Heart right ventricle (tissue), 16 donors: ENCODE data around the gene CBLC. TPM values are rescaled to one million over a fixed set of nuclear protein-coding genes. Genes with fewer than 3 reads are reported as not detected.

Experiments
- ATAC-seq, 8 donors: fragments of 200-7000 bp; cut with Tn5 transposase; one replicate each; pipeline ENCODE4 v1.9.1; 2020; ENCODE audit warnings: mild to moderate bottlenecking in 8 of 8, moderate library complexity in 8 of 8, moderate number of reproducible peaks in 1 of 8
- DNase-seq, 2 donors: peaks; one replicate each; pipeline ENCODE4 v3.0.0-alpha.2; 2020
- H3K27ac ChIP-seq, 10 donors: fragments of 200-600 bp; sonication (generic) in 2 of 10; one replicate each; pipeline versions ENCODE4 v1.5.0 to v1.8.0; 2020 to 2022; ENCODE audit warnings: mild to moderate bottlenecking in 3 of 10
- H3K27me3 ChIP-seq, 7 donors: fragments of 200-600 bp; one replicate each; pipeline ENCODE4 v1.8.0; 2021 to 2022; ENCODE audit warnings: mild to moderate bottlenecking in 2 of 7
- H3K36me3 ChIP-seq, 9 donors: fragments of 200-600 bp; sonication (generic) in 1 of 9; one replicate each; pipeline versions ENCODE4 v1.5.0 to v1.8.0; 2020 to 2022; ENCODE audit warnings: mild to moderate bottlenecking in 2 of 9
- H3K4me1 ChIP-seq, 9 donors: fragments of 200-600 bp; sonication (generic) in 1 of 9; one replicate each; pipeline versions ENCODE4 v1.5.0 to v1.8.0; 2020 to 2022; ENCODE audit warnings: mild to moderate bottlenecking in 4 of 9
- H3K4me3 ChIP-seq, 10 donors: fragments of 200-600 bp; sonication (generic) in 2 of 10; one replicate each; pipeline versions ENCODE4 v1.5.0 to v1.8.0; 2020 to 2022; ENCODE audit warnings: mild to moderate bottlenecking in 7 of 10, moderate library complexity in 2 of 10
- H3K9me3 ChIP-seq, 11 donors: fragments of 200-600 bp in 10 of 11; sonication (generic) in 2 of 11; one replicate each; pipeline versions ENCODE4 v1.5.0 to v1.8.0; 2013 to 2022; ENCODE audit warnings: mild to moderate bottlenecking in 2 of 11, control low read depth in 1 of 11, moderate library complexity in 1 of 11
- WGBS, 2 donors: extraction: QIAGEN DNeasy Blood & Tissue Kit; methylation state at CpG; one replicate each; pipeline ENCODE4 v1.1.7; 2013; ENCODE audit warnings: inconsistent platforms in 1 of 2; 5-methylcytosine and 5-hydroxymethylcytosine counted together
- intact Hi-C, 10 donors: fragments of 100-400 bp; cut with DNase I; formaldehyde crosslinking; loops; one replicate each; pipeline versions ENCODE4 v1.11.1 to v1.14.2; 2022
- polyA plus RNA-seq, 2 donors: library from polyadenylated mRNA; stranded (reverse); fragments of 200-250 nt; gene quantifications; one replicate each; pipeline ENCODE4 v1.2.3, GENCODE V29; 2013
- total RNA-seq, 10 donors: library from RNA; stranded (reverse); fragmentation: NEBNext Ultra II Directional in 3 of 10; extraction: Animal tissue kit (Norgen Biotek cat#: 25700) in 3 of 10; gene quantifications; one replicate each; pipeline versions ENCODE4 v1.2.1 to v1.2.4, GENCODE V29; 2021 to 2023
- TF ChIP-seq, protein P1 (sequence below), 9 donors: fragments of 200-600 bp; sonication (generic) in 2 of 9; IDR thresholded peaks; one replicate each; pipeline versions ENCODE4 v1.5.0 to v1.8.0; 2021 to 2022; ENCODE audit warnings: antibody characterized with exemption in 9 of 9, mild to moderate bottlenecking in 5 of 9, moderate library complexity in 1 of 9
- donor health status: Arrhythmogenic right ventricular cardiomyopathy.
- donor health status: ischemic (EF 13 %, LVEDD 7.1; RV severe dilation, severe dysfunction).
- donor health status: healthy with polysubstance abuse.
- donor health status: DM: no; HTN: yes; CAD: no.
- donor health status: DM: no; HTN: no; CAD: no.
- donor health status: ischemic (EF 25% LVEDD 6.9; RV normal size, moderate dysfunction).
- donor health status: ischemic (EF 25% LVEDD 5.7; RV mildly dilated, moderate dysfunction).
- donor health status: healthy.
- donor health status: DM: yes; HTN: yes; CAD: no.
- donor health status: Ischemic cardiomyopathy.
- donor health status: ischemic (EF 35%, LVEDD 5.7; RV mildly dilated, moderate dysfunction).
- donor health status: nonischemic (EF 11% LVEDD 7.7; RV severe dilation, severe dysfunction).
- donor health status: DM: yes; HTN: yes; CAD: no.
- donor health status: PGD.
- donor health status: ischemic (EF 29% LVEDD 5.4; RV normal size, mild dysfunction).
- donor health status: nonischemic (EF 23%, LVEDD 6.1; RV moderate dilation, normal function).

Gene CBLC
- total and polyA plus RNA-seq, 12 donors, result 0.38 TPM; not detected in 11

DNA sequence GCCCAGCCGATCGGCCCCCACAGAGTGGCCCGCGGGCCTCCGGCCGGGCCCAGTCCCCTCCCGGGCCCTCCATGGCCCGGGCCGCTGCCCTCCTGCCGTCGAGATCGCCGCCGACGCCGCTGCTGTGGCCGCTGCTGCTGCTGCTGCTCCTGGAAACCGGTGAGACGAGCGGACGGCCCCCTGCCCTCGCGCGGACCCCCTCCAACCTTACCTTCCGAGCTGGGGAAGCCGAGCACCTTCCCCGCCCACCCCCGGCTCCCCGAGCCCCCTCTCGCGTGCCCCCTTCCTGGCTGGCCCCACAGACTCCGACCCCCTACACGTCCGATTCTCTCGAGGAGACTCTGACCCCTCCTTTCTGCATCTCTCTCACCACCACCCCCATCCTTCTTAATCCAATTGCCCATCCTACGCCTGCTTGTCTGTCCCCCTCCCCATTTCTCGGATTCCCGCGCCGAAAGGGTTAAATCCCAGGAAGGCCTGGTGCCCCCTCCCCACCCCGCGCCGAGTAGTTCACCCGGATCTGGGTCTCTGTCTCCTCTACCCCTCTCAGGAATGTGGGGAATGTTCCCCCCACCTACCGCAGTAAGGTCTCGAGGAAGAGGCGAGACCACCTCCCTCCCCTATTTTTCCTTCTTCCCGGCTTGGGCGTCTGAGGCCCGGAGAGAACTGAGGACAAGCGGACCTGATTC, 68.9 kb downstream of the CBLC start:
- Histone ChIP-seq H3K4me3 (peak overlapping the region; percentile 77 to 100 (median 98)), H3K27ac (peak overlapping the region; percentile 87 to 100 (median 99)), H3K36me3 (peaks cover 0 to 2% (median 0%) of the 10 kb centered on the region in 9 donors), H3K9me3 (no peaks in the 10 kb centered on the region), H3K4me1 (peaks cover 10 to 61% (median 46%) of the 10 kb centered on the region in 9 donors), H3K27me3 (peaks cover 0 to 13% (median 0%) of the 10 kb centered on the region in 7 donors)
- intact Hi-C loops, result loop anchor here in 6 of 10 donors (2.0 to 10.0 kb wide), 5 partner anchors 44 to 162 kb away; partner anchors contain the start of gene TOMM40 (in 5 of the 6)
- WGBS, 2 donors, result 0% methylated on average over 36 to 51 of the region's 51 CpGs
- TF ChIP-seq, protein P1, sequence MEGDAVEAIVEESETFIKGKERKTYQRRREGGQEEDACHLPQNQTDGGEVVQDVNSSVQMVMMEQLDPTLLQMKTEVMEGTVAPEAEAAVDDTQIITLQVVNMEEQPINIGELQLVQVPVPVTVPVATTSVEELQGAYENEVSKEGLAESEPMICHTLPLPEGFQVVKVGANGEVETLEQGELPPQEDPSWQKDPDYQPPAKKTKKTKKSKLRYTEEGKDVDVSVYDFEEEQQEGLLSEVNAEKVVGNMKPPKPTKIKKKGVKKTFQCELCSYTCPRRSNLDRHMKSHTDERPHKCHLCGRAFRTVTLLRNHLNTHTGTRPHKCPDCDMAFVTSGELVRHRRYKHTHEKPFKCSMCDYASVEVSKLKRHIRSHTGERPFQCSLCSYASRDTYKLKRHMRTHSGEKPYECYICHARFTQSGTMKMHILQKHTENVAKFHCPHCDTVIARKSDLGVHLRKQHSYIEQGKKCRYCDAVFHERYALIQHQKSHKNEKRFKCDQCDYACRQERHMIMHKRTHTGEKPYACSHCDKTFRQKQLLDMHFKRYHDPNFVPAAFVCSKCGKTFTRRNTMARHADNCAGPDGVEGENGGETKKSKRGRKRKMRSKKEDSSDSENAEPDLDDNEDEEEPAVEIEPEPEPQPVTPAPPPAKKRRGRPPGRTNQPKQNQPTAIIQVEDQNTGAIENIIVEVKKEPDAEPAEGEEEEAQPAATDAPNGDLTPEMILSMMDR (IDR thresholded peaks at IDR 0.05), result no peak
- DNase-seq, result peak in 1 of 2 donors; percentile 51
- ATAC-seq, result no peak

DNA sequence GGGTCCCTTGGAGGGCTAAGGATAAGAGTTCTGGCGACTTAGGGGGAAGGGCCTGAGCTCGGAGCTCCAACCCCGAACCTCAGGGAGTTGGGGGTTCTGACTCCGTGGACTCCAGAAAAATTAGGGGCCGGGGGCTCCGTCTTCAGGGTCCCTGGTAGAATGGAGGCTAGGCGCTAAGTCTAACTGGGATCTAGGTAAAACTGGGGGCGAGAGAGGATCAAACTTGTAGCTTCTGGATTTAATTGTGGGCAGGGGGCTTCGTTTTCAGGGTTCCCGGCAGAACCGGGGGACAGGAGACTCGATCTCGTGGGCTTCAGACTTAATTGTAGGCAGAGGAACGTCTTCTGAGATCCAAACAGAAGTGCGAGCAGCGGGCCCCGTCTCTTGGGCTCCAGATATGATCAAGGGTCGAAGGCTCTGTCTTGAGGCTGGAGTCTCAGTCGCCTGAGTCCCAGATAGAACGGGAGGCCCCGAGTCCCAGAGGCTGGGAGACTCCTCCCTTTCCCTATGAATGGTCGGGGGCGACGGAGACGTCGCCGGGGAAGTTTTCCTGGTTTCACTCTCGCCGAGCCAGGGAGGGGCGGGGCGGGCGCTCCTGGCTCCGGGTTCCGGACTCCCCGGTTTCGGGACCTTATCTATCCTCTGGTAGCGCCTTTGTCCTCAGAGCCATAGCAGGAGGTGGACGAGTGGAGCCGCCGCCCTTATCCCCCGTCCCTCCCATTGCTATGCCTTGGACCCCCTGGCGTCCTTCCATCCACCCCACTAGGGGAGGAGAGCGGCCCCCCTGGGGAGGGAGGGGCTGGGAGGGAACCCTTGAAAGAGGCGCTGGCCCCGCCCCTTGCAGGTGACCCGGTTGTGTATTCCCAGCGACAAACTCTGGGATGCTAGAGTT, 69.7 kb downstream of the CBLC start:
- peak in 7 of 8 donors; percentile 1 to 41 (median 22) for ATAC-seq
- Histone ChIP-seq H3K4me3 (peak overlapping the region; percentile 77 to 100 (median 98)), H3K9me3 (no peaks in the 10 kb centered on the region), H3K27me3 (peaks cover 0 to 13% (median 0%) of the 10 kb centered on the region in 7 donors), H3K4me1 (peaks cover 10 to 68% (median 54%) of the 10 kb centered on the region in 9 donors), H3K36me3 (peaks cover 0 to 4% (median 0%) of the 10 kb centered on the region in 9 donors), H3K27ac (peak overlapping the region; percentile 87 to 100 (median 99))
- TF ChIP-seq, protein P1 (IDR thresholded peaks at IDR 0.05), result no peak
- 1% methylated on average over 47 of the region's 47 CpGs for WGBS, 2 donors
- intact Hi-C loops, result loop anchor here in 6 of 10 donors (2.0 to 10.0 kb wide), 5 partner anchors 43 to 163 kb away; partner anchors contain the start of gene TOMM40 (in 5 of the 6)
- DNase-seq, result peak; percentile 74 to 85

DNA sequence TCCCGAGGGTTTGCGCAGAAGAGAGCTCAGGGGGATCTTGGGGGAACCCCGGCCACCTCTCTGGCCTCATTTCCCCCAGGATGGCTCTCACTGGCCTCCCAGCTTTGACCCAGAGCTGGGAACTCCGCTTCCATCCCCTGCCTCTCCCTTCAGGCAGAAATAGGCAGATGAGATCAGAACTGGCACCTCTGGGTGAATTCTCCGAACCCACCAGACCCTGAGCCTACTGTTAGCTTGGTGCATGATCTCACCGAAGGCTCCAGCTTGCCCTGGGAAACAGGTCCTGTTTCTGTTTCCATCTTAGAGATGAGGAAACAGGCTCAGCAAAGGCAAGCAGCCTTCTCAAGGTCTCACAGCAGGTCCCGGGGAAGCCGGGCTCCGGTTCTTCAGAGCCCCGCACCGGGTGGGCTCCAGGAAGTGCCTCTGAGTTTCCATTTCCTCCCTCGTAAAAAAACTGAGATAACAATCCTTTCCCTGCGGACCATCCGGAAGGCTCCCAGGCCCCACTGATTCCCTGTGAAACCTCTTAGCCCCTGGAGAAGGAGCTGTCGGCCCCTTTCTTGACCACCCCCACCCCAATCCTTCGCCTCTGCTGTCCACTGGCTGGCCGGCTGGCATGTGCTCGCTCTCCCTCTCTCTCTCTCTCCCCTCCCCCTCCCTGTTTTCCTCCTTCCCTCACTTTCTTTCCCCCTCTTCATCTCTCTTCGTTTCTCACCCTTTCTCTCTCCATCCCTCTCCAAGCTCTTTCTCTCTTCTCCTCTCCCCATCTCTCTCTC, 70.5 kb downstream of the CBLC start:
- peak; percentile 26 to 48 for DNase-seq
- 15 to 16% methylated on average over 19 of the region's 19 CpGs for WGBS, 2 donors
- Histone ChIP-seq H3K36me3 (peaks cover 0 to 4% (median 0%) of the 10 kb centered on the region in 9 donors), H3K27me3 (peaks cover 0 to 13% (median 0%) of the 10 kb centered on the region in 7 donors), H3K27ac (peak overlapping the region; percentile 87 to 100 (median 99)), H3K9me3 (no peaks in the 10 kb centered on the region), H3K4me3 (peak overlapping the region; percentile 77 to 100 (median 98)), H3K4me1 (peaks cover 10 to 71% (median 56%) of the 10 kb centered on the region in 9 donors)
- TF ChIP-seq, protein P1 (IDR thresholded peaks at IDR 0.05), result no peak
- intact Hi-C loops, result loop anchor here in 6 of 10 donors (5.0 to 10.0 kb wide), 4 partner anchors 44 to 163 kb away; partner anchors contain the start of gene TOMM40 (in 3 of the 6)
- peak in 2 of 8 donors; percentile 0 to 3 for ATAC-seq
